ENCODE measurements around the gene PTPRQ. TPM values are rescaled to one million over a fixed set of nuclear protein-coding genes. Genes with fewer than 3 reads are reported as not detected.

PTPRQ gene
- total RNA-seq, 1 experiment from 2014 or later: not detected

DNA sequence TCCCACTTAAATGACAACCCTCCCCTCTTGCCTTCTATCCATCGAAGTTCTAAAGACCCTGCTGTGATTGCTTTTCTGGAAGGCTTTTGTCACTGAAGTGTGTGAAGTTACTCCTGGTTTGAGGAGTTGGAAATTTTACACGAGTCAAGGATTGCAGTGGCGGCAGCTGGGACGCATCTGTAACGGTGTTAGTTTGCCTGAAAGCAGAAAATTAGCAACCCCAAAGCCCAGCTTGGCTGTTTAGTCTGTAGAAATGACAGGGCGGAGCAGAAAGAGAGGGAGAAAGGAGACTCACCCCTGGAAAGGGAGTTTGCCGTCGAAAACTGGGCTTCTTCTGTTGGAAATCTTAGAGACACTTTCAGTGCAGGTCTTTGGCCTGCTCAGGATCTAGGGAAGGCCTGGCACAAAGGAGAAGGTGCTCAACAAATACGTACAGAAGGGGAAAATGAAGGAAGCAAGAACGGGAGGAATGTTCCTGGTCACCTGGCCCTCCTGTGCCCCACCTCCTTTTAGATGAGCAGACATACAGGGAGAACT, 271.7 kb downstream of the PTPRQ start:
- no peaks in the 10 kb centered on the region for H3K9me3 Mint-ChIP-seq (ENCODE audit: unreplicated experiment)

DNA sequence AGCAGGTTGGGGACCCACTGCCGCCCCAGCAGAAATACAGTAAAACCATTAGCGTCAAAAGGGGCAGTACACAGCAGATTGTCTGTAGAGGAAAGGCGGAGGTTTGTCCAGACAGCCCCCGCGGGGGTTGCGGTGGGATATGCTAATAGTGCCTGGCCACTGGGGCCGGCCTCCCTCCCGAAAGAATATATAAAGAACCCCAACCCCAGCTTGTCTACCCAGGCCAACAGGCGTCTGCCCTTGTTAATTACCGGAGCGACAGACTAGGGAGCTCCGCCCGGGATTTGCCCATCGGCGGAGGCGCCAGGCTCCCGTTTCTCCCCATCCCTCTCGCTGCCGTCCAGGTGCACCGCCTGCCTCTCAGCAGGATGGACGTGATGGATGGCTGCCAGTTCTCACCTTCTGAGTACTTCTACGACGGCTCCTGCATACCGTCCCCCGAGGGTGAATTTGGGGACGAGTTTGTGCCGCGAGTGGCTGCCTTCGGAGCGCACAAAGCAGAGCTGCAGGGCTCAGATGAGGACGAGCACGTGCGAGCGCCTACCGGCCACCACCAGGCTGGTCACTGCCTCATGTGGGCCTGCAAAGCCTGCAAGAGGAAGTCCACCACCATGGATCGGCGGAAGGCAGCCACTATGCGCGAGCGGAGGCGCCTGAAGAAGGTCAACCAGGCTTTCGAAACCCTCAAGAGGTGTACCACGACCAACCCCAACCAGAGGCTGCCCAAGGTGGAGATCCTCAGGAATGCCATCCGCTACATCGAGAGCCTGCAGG, 272.8 kb downstream of the PTPRQ start, which contains the start of gene MYF5:
MYF5 (plus strand) TSS at position 217 of the 774 bp plus-strand sequence; CDS start at position 369, 152 bp downstream.
- H3K36me3 ChIP-seq (ENCODE audit: control insufficient read depth, insufficient read depth, low read length): no peaks in the 10 kb centered on the region
- POLR2A ChIA-PET: no interaction called here
- DNase-seq: no peak
- CTCF ChIA-PET: no interaction called here
- no peaks in the 10 kb centered on the region for H3K4me1 ChIP-seq
- no peaks in the 10 kb centered on the region for H3K9me3 ChIP-seq
- Mint-ChIP-seq H3K36me3 (ENCODE audit: insufficient read depth, unreplicated experiment) (no peaks in the 10 kb centered on the region), H3K4me3 (ENCODE audit: unreplicated experiment) (no peak within 1 kb of the TSS), H3K9me3 (ENCODE audit: unreplicated experiment) (no peaks in the 10 kb centered on the region), H3K27me3 (ENCODE audit: insufficient read depth, unreplicated experiment) (peaks cover 3% of the 10 kb centered on the region), H3K4me1 (ENCODE audit: low read depth, unreplicated experiment) (no peaks in the 10 kb centered on the region), H3K27ac (ENCODE audit: unreplicated experiment) (no peak within 1 kb of the TSS)
- BruUV-seq (replicated peaks): no TSS peak
- H3K4me3 ChIP-seq (ENCODE audit: low read depth, low read length): no peak within 1 kb of the TSS
- TF ChIP-seq, protein P1, sequence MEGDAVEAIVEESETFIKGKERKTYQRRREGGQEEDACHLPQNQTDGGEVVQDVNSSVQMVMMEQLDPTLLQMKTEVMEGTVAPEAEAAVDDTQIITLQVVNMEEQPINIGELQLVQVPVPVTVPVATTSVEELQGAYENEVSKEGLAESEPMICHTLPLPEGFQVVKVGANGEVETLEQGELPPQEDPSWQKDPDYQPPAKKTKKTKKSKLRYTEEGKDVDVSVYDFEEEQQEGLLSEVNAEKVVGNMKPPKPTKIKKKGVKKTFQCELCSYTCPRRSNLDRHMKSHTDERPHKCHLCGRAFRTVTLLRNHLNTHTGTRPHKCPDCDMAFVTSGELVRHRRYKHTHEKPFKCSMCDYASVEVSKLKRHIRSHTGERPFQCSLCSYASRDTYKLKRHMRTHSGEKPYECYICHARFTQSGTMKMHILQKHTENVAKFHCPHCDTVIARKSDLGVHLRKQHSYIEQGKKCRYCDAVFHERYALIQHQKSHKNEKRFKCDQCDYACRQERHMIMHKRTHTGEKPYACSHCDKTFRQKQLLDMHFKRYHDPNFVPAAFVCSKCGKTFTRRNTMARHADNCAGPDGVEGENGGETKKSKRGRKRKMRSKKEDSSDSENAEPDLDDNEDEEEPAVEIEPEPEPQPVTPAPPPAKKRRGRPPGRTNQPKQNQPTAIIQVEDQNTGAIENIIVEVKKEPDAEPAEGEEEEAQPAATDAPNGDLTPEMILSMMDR (IDR thresholded peaks at IDR 0.05; ENCODE audit: insufficient read depth in 1 of 2, low read depth in 1 of 2, low read length in 1 of 2, severe bottlenecking in 1 of 2, unreplicated experiment in 1 of 2): no peak
- intact Hi-C loops (cut with micrococcal nuclease; ENCODE audit: unreplicated experiment): no loop called here
- H3K27me3 ChIP-seq (replicated peaks; ENCODE audit: control insufficient read depth, insufficient read depth, low read length): no peaks in the 10 kb centered on the region

More for the DNA sequence above, 271.7 kb downstream of the PTPRQ start:
- no peaks in the 10 kb centered on the region for H3K36me3 ChIP-seq (ENCODE audit: control insufficient read depth, insufficient read depth, low read length)
- intact Hi-C loops (cut with micrococcal nuclease; ENCODE audit: unreplicated experiment): no loop called here
- Mint-ChIP-seq H3K27ac (ENCODE audit: unreplicated experiment) (no peak overlapping the region), H3K4me1 (ENCODE audit: low read depth, unreplicated experiment) (no peaks in the 10 kb centered on the region), H3K36me3 (ENCODE audit: insufficient read depth, unreplicated experiment) (no peaks in the 10 kb centered on the region), H3K27me3 (ENCODE audit: insufficient read depth, unreplicated experiment) (peaks cover 3% of the 10 kb centered on the region), H3K4me3 (ENCODE audit: unreplicated experiment) (no peak overlapping the region)
- TF ChIP-seq, protein P1 (IDR thresholded peaks at IDR 0.05; ENCODE audit: insufficient read depth in 1 of 2, low read depth in 1 of 2, low read length in 1 of 2, severe bottlenecking in 1 of 2, unreplicated experiment in 1 of 2): no peak
- BruUV-seq (replicated peaks): no TSS peak
- DNase-seq: no peak
- H3K4me3 ChIP-seq (ENCODE audit: low read depth, low read length): no peak overlapping the region
- H3K9me3 ChIP-seq: no peaks in the 10 kb centered on the region
- no peaks in the 10 kb centered on the region for H3K4me1 ChIP-seq
- no peaks in the 10 kb centered on the region for H3K27me3 ChIP-seq (replicated peaks; ENCODE audit: control insufficient read depth, insufficient read depth, low read length)
- POLR2A ChIA-PET: no interaction called here
- CTCF ChIA-PET: no interaction called here

DNA sequence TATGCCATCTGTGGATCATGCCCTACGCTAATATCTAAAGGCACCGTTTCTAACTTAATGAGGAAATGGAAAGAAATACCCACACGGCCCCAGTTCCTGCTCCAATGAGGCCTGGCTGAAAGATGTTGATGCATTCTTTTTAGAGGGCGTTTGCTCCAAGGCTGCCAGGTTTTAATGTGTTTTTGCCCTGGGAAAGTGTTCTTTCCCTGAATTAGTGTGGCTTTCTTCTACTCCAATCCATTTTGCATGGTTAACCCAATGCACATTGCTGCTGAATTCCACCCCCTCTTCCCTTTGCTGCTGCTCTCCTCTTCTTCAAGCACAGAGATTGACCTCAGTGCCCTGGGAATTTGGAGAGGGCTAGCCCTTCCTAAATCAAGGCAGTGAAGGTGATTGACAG, 273.8 kb downstream of the PTPRQ start:
- intact Hi-C loops (cut with micrococcal nuclease; ENCODE audit: unreplicated experiment): no loop called here
- Histone ChIP-seq H3K36me3 (ENCODE audit: control insufficient read depth, insufficient read depth, low read length) (no peaks in the 10 kb centered on the region), H3K27me3 (replicated peaks; ENCODE audit: control insufficient read depth, insufficient read depth, low read length) (no peaks in the 10 kb centered on the region), H3K9me3 (no peaks in the 10 kb centered on the region), H3K4me1 (no peaks in the 10 kb centered on the region; the same call in 1 of the 2 replicates), H3K4me3 (ENCODE audit: low read depth, low read length) (no peak overlapping the region)
- Mint-ChIP-seq H3K36me3 (ENCODE audit: insufficient read depth, unreplicated experiment) (no peaks in the 10 kb centered on the region), H3K27ac (ENCODE audit: unreplicated experiment) (no peak overlapping the region), H3K4me1 (ENCODE audit: low read depth, unreplicated experiment) (no peaks in the 10 kb centered on the region), H3K9me3 (ENCODE audit: unreplicated experiment) (no peaks in the 10 kb centered on the region), H3K4me3 (ENCODE audit: unreplicated experiment) (no peak overlapping the region), H3K27me3 (ENCODE audit: insufficient read depth, unreplicated experiment) (peaks cover 3% of the 10 kb centered on the region)
- TF ChIP-seq, protein P1 (IDR thresholded peaks at IDR 0.05; ENCODE audit: insufficient read depth in 1 of 2, low read depth in 1 of 2, low read length in 1 of 2, severe bottlenecking in 1 of 2, unreplicated experiment in 1 of 2): no peak
- BruUV-seq (replicated peaks): no TSS peak
- no peak for DNase-seq
- ChIA-PET POLR2A (no interaction called here), CTCF (no interaction called here)

Data from Caco-2 (cell line).